Hair follicle dermal papilla cell (primary cell): ENCODE results near the gene OXSR1. TPM values are rescaled to one million over a fixed set of nuclear protein-coding genes. Genes with fewer than 3 reads are reported as not detected.

Experiments used
- small RNA-seq: library from RNA; depleted of rRNA; stranded (forward); fragments of <200 nt; gene quantifications from one replicate; pipeline ENCODE3, GENCODE V24; 2012
- total RNA-seq: library from RNA; depleted of rRNA; stranded (reverse); fragments of >200 nt; gene quantifications from 2 replicates; pipeline ENCODE4 v1.2.3, GENCODE V29; 2012

OXSR1 gene
- 53.2 and 56.1 TPM in 2 replicates for total RNA-seq

DNA sequence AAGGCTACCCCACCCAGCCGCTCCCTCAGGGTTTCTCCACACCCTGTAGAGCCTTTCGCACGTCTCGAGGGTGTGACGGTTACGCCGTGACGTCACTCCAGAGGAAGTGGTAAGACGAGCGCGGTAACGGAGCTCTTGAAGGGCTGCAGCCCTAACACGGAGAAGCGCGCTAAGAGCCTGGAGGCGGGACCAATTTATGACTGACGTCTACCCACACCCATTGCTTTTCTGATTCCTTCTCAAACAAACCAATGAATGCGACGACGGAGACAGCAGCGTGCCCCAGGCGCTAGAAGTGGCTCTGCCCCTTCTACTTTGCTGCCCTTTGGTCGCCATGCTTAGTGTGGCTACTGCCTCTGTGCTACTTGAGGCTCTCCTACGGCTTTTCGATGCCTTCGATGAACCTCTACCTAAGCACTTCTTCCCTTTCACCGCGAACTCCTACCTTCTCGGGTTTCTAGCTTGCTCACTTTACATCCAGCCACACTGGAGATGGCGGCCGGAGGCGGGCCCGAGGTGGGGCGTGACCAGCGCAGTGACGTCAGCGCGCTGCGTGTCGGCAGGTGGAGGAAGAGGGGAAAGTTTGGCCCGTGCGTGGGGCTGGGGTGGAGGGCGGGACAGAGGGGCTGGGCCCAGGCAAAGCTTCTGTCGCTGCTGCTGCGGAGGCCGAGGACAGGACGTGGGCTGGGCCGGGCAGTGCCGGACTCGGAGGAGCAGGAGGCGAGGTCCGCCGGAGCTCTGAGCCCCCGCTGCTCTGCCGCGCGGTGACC, at the start of gene OXSR1:
TSS of gene OXSR1 (plus strand) at position 586 of the 770 bp plus-strand sequence. CDS start 340 bp downstream, outside the sequence.

DNA sequence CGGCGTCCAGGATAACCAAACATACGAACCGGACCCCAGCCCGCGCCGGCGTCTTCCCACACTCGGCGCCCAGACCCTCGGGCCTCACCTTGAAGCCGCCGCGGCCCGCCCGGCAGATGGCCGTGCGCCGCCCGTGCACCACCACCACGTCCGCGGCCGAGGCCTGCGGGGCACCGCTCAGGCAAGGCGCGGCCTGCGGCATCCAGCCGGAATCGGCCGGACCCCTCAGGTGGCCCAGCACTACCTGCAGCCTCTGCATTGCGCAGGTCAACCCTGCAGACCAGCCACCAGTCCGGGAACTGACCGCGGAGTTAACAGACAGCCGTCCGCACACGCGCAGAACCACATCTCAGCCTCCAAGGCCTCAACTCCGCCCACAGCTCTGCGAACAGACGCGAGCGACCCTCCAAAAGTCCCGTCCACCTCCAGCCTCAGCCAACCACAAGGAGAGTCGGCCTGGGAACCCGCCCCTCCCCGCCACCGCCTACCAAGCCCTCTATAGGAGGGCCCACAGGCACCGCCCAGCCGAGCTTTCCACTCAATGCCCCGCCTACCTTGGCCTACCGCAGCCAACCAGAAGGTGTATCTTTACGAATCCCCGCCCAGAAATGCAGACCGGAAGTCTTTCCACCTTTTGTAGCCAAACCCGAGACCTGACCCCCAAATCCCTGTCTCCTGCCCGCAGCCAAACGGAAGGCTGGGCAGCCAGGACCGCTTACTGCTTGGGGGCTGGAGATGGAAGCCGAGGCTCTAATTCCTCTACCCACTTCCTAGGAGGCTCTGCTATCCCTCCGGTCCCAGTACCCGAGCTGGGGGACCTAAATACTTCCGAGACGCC, 28.3 kb upstream of the OXSR1 start, which contains the start of gene ACAA1:
TSS of gene ACAA1 (minus strand) at position 351 of the 838 bp plus-strand sequence. CDS start at position 259, 92 bp downstream.

DNA sequence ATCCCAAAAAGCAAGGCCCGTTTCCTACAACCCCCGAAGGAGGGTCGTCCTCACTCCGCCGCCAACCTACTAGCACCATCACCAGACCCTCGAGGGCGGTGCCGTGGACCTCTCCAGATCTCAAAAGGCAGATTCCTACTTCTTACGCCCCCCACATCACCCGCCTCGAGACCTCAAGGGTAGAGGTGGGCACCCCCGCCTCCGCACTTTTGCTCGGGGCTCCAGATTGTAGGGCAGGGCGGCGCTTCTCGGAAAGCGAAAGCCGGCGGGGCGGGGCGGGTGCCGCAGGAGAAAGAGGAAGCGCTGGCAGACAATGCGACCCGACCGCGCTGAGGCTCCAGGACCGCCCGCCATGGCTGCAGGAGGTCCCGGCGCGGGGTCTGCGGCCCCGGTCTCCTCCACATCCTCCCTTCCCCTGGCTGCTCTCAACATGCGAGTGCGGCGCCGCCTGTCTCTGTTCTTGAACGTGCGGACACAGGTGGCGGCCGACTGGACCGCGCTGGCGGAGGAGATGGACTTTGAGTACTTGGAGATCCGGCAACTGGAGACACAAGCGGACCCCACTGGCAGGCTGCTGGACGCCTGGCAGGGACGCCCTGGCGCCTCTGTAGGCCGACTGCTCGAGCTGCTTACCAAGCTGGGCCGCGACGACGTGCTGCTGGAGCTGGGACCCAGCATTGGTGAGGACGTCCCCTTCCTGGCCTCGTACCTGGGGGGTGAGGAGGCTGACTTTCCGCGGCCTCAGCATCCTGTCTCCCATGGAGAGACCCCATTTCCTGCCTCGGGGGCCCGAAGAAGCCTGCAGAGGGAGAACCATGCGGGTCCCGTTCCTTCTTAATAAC, 26.8 kb upstream of the OXSR1 start, which contains the start of gene MYD88:
TSS of gene MYD88 (plus strand) at position 313 of the 842 bp plus-strand sequence. CDS start at position 353, 40 bp downstream.

DNA sequence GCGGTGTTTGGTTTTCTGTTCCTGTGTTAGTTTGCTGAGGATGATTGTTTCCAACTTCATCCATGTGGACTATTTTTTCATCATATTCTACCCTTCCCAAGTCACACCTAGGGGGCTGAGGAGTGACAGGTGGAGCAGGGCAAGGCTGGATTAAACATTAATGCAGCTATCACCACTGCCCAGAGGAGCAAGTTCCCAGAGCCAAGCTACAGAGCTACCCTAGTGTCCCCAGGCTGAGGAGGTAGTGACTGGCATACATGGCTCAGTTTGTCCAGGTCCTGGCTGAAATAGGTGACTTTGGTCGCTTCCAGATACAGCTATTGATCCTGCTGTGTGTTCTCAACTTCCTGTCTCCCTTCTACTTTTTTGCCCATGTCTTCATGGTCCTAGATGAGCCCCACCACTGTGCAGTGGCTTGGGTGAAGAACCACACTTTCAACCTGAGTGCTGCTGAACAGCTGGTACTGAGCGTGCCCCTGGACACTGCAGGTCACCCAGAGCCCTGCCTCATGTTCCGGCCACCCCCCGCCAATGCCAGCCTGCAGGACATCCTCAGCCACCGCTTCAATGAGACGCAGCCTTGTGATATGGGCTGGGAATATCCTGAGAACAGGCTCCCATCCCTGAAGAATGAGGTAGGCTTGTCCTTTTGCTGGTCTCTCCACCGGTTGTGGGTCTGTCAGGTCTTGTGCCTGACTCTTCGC, 100.4 kb downstream of the OXSR1 start, which contains the start of gene SLC22A13:
TSS of gene SLC22A13 (plus strand) at position 209 of the 704 bp plus-strand sequence. CDS start at position 258, 49 bp downstream.

DNA sequence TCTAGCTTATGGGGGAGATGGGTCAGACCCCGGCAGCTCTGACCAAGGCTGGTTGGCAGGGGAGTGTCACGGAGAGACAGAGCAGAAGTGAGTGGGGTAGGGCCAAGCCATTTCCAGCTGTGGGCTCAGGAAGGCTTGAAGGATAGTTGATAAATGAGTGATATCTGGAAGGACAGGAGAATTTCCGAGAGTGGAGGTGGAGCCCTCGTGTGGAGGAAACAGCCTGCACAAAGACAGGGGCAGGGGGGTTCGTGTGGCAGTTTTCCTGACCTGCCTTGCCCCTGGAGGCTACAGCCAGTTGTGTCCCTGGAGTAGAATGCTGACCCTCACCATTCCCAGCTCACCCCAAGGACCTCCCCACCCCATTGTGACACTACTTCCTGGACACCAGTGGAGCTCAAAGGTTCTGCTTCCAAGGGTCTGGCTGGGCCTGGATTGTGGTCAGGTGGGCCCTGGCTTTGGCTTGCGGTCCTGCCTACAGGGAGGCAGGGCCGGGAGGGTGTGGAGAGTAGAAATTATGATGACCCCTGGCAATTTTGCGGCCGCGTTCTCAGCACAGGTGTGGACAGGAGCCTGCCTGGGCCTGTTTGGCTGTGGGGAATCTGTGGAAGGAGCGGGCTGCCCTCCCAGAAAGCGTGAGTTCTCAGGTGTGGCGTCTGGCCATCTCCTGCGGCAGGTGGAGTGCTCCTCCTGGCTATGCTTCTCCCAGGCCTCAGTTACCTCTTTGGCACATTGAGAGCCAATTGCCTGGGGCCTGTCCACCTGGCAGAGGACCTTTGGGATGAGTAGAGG, 116.8 kb downstream of the OXSR1 start, which contains the start of gene SLC22A14:
TSS of gene SLC22A14 (plus strand) at position 400 of the 792 bp plus-strand sequence. CDS start 23,733 bp downstream, outside the sequence.

Small RNA genes lying within 50 kb of the gene (small RNA-seq; reads per million reads assigned to genes)
- gene RF00019 (not detected), gene RNU6-235P (not detected)

Other genes with a start within 250 kb of the OXSR1 start
- 10.1 TPM in 2 replicates for gene VILL, start 174.8 kb upstream of the OXSR1 start, total RNA-seq
- gene PLCD1, start 135.9 kb upstream of the OXSR1 start, total RNA-seq: 33.4 and 40.0 TPM in 2 replicates
- under 0.01 and 0.16 TPM in 2 replicates for gene DLEC1, start 126.3 kb upstream of the OXSR1 start, total RNA-seq
- 19.4 and 22.9 TPM in 2 replicates for gene ACAA1, start 28.4 kb upstream of the OXSR1 start, total RNA-seq
- 15.3 and 19.6 TPM in 2 replicates for gene MYD88, start 26.9 kb upstream of the OXSR1 start, total RNA-seq
- 0.24 and 0.97 TPM in 2 replicates for gene SLC22A13, start 100.3 kb downstream of the OXSR1 start, total RNA-seq
- gene SLC22A14, start 116.8 kb downstream of the OXSR1 start, total RNA-seq: 0.16 and 0.49 TPM in 2 replicates
- 6.2 and 13.5 TPM in 2 replicates for gene XYLB, start 181.2 kb downstream of the OXSR1 start, total RNA-seq